HL-60 (cell line): Measurements from ENCODE around the gene PRR15L.
A peak's percentile ranks its signal among the peaks of the same experiment; 100 is the strongest.

Experiments used
- DNase-seq, 2 experiments: peaks; one replicate each; pipeline ENCODE4 v3.0.0-alpha.2; 2010 to 2020; ENCODE audit warnings: low read depth in 1 of 2, low spot score in 1 of 2
- H3K27ac ChIP-seq: fragments of 250-450 bp; sonication (Bioruptor Pico); replicated peaks from 2 replicates; pipeline ENCODE4 v1.5.1; 2020; ENCODE audit warnings: mild to moderate bottlenecking, moderate library complexity
- H3K27me3 ChIP-seq: fragments of 250-450 bp; sonication (Bioruptor Pico); 2 replicates; pipeline ENCODE4 v1.5.1; 2021; ENCODE audit warnings: mild to moderate bottlenecking, moderate library complexity; ENCODE audit not compliant: insufficient read depth, poor library complexity, severe bottlenecking
- H3K4me3 ChIP-seq: replicated peaks from 2 replicates; pipeline ENCODE4 v1.5.1; 2011; ENCODE audit warnings: mild to moderate bottlenecking, control low read depth, low read length; ENCODE audit not compliant: insufficient read depth
- GABPA ChIP-seq: IDR thresholded peaks from 2 replicates; pipeline ENCODE4 v1.6.1; 2012; ENCODE audit warnings: low read depth
- POLR2AphosphoS5 ChIP-seq: IDR thresholded peaks from 2 replicates; pipeline ENCODE4 v1.6.1; 2012; ENCODE audit warnings: low read depth
- SPI1 ChIP-seq: IDR thresholded peaks from 2 replicates; pipeline ENCODE4 v1.6.1; 2012; ENCODE audit warnings: low read depth, mild to moderate bottlenecking, borderline replicate concordance
- TF ChIP-seq, protein P1 (sequence below): IDR thresholded peaks from 2 replicates; pipeline ENCODE4 v1.6.1; 2012; ENCODE audit warnings: low read depth; ENCODE audit not compliant: insufficient replicate concordance
- TF ChIP-seq, protein P2 (sequence below): IDR thresholded peaks from one replicate; pipeline ENCODE4 v1.5.1; 2011; ENCODE audit warnings: low read length, control low read depth, inconsistent platforms; ENCODE audit not compliant: insufficient read depth

The PRR15L gene

DNA sequence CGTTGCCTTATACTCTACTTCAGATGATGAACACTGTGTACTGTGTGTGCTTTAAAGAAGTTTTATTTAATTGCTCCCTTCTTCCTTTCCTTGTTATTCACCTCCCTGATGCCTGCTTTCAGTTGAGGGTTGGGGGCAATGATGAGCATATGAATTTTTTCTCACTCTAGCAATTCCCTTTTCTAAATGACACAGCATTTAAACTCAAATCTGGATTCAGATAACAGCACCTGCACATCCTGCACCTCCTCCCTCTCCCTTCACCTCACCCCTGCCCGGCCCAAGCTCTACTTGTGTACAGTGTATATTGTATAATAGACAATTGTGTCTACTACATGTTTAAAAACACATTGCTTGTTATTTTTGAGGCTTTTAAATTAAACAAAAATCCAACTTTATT, 29.3 kb downstream of the PRR15L start:
- no peak for DNase-seq
- TF ChIP-seq GABPA (no peak), SPI1 (peak; percentile 25; the same call in 1 of the 2 replicates)
- TF ChIP-seq, protein P1, sequence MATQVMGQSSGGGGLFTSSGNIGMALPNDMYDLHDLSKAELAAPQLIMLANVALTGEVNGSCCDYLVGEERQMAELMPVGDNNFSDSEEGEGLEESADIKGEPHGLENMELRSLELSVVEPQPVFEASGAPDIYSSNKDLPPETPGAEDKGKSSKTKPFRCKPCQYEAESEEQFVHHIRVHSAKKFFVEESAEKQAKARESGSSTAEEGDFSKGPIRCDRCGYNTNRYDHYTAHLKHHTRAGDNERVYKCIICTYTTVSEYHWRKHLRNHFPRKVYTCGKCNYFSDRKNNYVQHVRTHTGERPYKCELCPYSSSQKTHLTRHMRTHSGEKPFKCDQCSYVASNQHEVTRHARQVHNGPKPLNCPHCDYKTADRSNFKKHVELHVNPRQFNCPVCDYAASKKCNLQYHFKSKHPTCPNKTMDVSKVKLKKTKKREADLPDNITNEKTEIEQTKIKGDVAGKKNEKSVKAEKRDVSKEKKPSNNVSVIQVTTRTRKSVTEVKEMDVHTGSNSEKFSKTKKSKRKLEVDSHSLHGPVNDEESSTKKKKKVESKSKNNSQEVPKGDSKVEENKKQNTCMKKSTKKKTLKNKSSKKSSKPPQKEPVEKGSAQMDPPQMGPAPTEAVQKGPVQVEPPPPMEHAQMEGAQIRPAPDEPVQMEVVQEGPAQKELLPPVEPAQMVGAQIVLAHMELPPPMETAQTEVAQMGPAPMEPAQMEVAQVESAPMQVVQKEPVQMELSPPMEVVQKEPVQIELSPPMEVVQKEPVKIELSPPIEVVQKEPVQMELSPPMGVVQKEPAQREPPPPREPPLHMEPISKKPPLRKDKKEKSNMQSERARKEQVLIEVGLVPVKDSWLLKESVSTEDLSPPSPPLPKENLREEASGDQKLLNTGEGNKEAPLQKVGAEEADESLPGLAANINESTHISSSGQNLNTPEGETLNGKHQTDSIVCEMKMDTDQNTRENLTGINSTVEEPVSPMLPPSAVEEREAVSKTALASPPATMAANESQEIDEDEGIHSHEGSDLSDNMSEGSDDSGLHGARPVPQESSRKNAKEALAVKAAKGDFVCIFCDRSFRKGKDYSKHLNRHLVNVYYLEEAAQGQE = no peak
- no peak overlapping the region for H3K4me3 ChIP-seq
- no peak overlapping the region for H3K27ac ChIP-seq
- H3K27me3 ChIP-seq = no peaks in the 10 kb centered on the region

DNA sequence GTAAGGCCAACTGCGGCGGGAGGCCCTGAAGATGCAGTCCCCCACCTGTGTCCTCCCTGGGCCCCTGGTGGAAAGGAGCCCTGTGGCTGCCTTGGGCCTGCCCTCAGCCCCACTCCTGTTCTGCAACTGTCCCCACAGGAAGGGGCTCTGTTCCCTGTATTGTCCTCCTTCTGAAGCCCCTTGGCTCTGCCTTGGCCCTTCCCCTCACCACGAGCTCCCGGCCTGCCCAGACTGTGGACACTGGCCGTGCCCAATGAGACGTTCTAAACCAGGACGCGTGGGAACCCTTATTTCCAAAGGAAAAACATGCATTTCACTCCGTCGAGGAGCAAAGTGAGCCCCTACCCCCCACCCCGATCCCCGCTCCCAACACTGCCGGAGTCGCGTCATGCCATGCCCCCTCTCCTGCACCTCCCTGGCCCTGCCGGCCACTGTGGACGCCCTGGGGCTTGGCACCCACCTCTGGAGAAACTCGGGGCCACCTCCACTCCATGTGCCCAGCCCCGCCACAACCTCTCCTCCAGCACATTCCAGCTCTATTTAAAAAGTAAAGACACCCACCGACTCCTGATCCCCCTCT, 29.8 kb downstream of the PRR15L start:
- H3K27me3 ChIP-seq = no peaks in the 10 kb centered on the region
- no peak overlapping the region for H3K27ac ChIP-seq
- H3K4me3 ChIP-seq = no peak overlapping the region
- TF ChIP-seq GABPA (no peak), SPI1 (no peak), POLR2AphosphoS5 (no peak)
- TF ChIP-seq, protein P2, sequence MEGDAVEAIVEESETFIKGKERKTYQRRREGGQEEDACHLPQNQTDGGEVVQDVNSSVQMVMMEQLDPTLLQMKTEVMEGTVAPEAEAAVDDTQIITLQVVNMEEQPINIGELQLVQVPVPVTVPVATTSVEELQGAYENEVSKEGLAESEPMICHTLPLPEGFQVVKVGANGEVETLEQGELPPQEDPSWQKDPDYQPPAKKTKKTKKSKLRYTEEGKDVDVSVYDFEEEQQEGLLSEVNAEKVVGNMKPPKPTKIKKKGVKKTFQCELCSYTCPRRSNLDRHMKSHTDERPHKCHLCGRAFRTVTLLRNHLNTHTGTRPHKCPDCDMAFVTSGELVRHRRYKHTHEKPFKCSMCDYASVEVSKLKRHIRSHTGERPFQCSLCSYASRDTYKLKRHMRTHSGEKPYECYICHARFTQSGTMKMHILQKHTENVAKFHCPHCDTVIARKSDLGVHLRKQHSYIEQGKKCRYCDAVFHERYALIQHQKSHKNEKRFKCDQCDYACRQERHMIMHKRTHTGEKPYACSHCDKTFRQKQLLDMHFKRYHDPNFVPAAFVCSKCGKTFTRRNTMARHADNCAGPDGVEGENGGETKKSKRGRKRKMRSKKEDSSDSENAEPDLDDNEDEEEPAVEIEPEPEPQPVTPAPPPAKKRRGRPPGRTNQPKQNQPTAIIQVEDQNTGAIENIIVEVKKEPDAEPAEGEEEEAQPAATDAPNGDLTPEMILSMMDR = no peak
- TF ChIP-seq, protein P1 = no peak
- DNase-seq = no peak

DNA sequence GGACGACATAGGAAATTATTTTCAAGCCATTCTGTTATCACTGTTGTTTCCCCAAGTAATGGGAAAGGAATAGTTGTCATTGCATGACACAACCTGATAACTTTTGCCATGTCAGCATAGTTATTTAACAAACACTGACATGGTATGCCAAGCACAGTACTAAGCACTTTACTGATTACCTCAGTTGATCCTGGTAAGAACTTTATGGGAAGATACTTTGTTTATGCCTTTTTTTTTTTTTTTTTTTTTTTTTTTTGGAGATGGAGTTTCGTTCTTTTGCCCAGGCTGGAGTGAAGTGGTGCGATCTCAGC, 32.0 kb downstream of the PRR15L start:
- TF ChIP-seq SPI1 = no peak
- no peak for TF ChIP-seq GABPA
- TF ChIP-seq, protein P1 = no peak
- no peak for TF ChIP-seq POLR2AphosphoS5
- TF ChIP-seq, protein P2 = no peak
- no peak overlapping the region for H3K27ac ChIP-seq
- DNase-seq = no peak
- no peaks in the 10 kb centered on the region for H3K27me3 ChIP-seq
- no peak overlapping the region for H3K4me3 ChIP-seq
